Activated CD8-positive, alpha-beta T cell treated with anti-CD3 and anti-CD28 coated beads for 36 hours (primary cell): ENCODE results near the gene NEK7. TPM values are rescaled to one million over a fixed set of nuclear protein-coding genes. Genes with fewer than 3 reads are reported as not detected.
"Not testable (repeated sequence)": the region's sequence is repeated elsewhere in the genome, so short reads cannot be mapped to it uniquely, and the experiment has no call there.

Experiments
- ATAC-seq: fragments of 200-7000 bp; cut with Tn5 transposase; one replicate; pipeline ENCODE4 v1.10.0; 2021; ENCODE audit warnings: mild to moderate bottlenecking, moderate library complexity
- CTCF ChIA-PET: fragments of 350-600 bp; sonication (Branson Sonifier 250); formaldehyde crosslinking; loops from one replicate; lab custom pipeline; 2021; ENCODE audit warnings: antibody characterized with exemption; lab: Charles Lee
- POLR2A ChIA-PET: fragments of 350-600 bp; sonication (Branson Sonifier 250); formaldehyde crosslinking; loops from one replicate; lab custom pipeline; 2021; ENCODE audit warnings: antibody characterized with exemption; lab: Charles Lee
- DNase-seq: peaks from one replicate; pipeline ENCODE4 v3.0.0-alpha.2; 2020
- H3K27ac Mint-ChIP-seq: one replicate; pipeline ENCODE4 v1.8.0; 2021; ENCODE audit warnings: mild to moderate bottlenecking, mixed read lengths
- H3K27me3 Mint-ChIP-seq: one replicate; pipeline ENCODE4 v1.8.0; 2021; ENCODE audit warnings: mixed read lengths
- H3K36me3 Mint-ChIP-seq: one replicate; pipeline ENCODE4 v1.8.0; 2021; ENCODE audit warnings: low read depth, mixed read lengths
- H3K4me1 Mint-ChIP-seq: one replicate; pipeline ENCODE4 v1.8.0; 2021; ENCODE audit warnings: low read depth, mixed read lengths
- H3K4me3 Mint-ChIP-seq: one replicate; pipeline ENCODE4 v1.8.0; 2021; ENCODE audit warnings: mild to moderate bottlenecking, moderate library complexity, mixed read lengths
- H3K9me3 Mint-ChIP-seq: one replicate; pipeline ENCODE4 v1.8.0; 2021; ENCODE audit warnings: mixed read lengths
- intact Hi-C: fragments of 100-400 bp; cut with micrococcal nuclease; formaldehyde crosslinking; loops from one replicate; pipeline ENCODE4 v1.10.0; 2022
- total RNA-seq, 2 experiments: library from RNA; stranded (reverse); gene quantifications; one replicate each; pipeline ENCODE4 v1.2.3, GENCODE V29; 2021
- TF ChIP-seq, protein P1 (sequence below): fragments of 200-600 bp; IDR thresholded peaks from one replicate; pipeline ENCODE4 v1.8.0; 2022; ENCODE audit warnings: antibody characterized with exemption, mild to moderate bottlenecking

Gene NEK7
- total RNA-seq, 2 experiments from 2014 or later, result 71.4 to 76.4 TPM

GRCh38 chr1:198300451-198300850 is 143.7 kb downstream of the NEK7 start:
- H3K4me1 Mint-ChIP-seq, result peaks cover 11% of the 10 kb centered on the region
- DNase-seq (no peak), ATAC-seq (no peak)
- ChIA-PET CTCF (no interaction called here), POLR2A (no interaction called here)
- H3K4me3 Mint-ChIP-seq, result no peak overlapping the region
- no peaks in the 10 kb centered on the region for H3K9me3 Mint-ChIP-seq
- no peak overlapping the region for H3K27ac Mint-ChIP-seq
- H3K36me3 Mint-ChIP-seq, result peaks cover 26% of the 10 kb centered on the region
- no peaks in the 10 kb centered on the region for H3K27me3 Mint-ChIP-seq
- TF ChIP-seq, protein P1, sequence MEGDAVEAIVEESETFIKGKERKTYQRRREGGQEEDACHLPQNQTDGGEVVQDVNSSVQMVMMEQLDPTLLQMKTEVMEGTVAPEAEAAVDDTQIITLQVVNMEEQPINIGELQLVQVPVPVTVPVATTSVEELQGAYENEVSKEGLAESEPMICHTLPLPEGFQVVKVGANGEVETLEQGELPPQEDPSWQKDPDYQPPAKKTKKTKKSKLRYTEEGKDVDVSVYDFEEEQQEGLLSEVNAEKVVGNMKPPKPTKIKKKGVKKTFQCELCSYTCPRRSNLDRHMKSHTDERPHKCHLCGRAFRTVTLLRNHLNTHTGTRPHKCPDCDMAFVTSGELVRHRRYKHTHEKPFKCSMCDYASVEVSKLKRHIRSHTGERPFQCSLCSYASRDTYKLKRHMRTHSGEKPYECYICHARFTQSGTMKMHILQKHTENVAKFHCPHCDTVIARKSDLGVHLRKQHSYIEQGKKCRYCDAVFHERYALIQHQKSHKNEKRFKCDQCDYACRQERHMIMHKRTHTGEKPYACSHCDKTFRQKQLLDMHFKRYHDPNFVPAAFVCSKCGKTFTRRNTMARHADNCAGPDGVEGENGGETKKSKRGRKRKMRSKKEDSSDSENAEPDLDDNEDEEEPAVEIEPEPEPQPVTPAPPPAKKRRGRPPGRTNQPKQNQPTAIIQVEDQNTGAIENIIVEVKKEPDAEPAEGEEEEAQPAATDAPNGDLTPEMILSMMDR, result no peak
- intact Hi-C loops, result no loop called here

- intact Hi-C loops, result no loop called here
- Mint-ChIP-seq H3K9me3 (peaks cover 2% of the 10 kb centered on the region), H3K4me1 (peaks cover 5% of the 10 kb centered on the region), H3K27me3 (no peaks in the 10 kb centered on the region), H3K36me3 (peaks cover 24% of the 10 kb centered on the region), H3K27ac (no peak overlapping the region), H3K4me3 (no peak overlapping the region)
- no peak for DNase-seq
- ChIA-PET POLR2A (no interaction called here), CTCF (interaction anchor here (0.7 kb wide), 1 partner anchor 17 kb away, joined by 4 read pairs; no protein-coding TSS in a partner anchor)
- ATAC-seq, result no peak
- TF ChIP-seq, protein P1, result no peak
Measured at GRCh38 chr1:198304431-198304830, 147.6 kb downstream of the NEK7 start.

DNA sequence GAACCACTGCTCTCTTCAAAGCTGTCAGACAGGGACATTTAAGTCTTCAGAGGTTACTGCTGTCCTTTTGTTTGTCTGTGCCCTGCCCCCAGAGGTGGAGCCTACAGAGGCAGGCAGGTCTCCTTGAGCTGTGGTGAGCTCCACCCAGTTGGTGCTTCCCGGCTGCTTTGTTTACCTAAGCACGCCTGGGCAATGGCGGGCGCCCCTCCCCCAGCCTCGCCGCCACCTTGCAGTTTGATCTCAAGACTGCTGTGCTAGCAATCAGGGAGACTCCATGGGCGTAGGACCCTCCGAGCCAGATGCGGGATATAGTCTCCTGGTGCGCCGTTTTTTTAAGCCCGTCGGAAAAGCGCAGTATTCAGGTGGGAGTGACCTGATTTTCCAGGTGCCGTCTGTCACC is 158.0 kb downstream of the NEK7 start:
- H3K9me3 Mint-ChIP-seq, intact Hi-C loops, POLR2A ChIA-PET, CTCF ChIA-PET, H3K4me3 Mint-ChIP-seq, H3K27ac Mint-ChIP-seq, ATAC-seq, DNase-seq, H3K27me3 Mint-ChIP-seq, H3K4me1 Mint-ChIP-seq: not testable (repeated sequence)
- peaks cover 39% of the 10 kb centered on the region for H3K36me3 Mint-ChIP-seq

DNA sequence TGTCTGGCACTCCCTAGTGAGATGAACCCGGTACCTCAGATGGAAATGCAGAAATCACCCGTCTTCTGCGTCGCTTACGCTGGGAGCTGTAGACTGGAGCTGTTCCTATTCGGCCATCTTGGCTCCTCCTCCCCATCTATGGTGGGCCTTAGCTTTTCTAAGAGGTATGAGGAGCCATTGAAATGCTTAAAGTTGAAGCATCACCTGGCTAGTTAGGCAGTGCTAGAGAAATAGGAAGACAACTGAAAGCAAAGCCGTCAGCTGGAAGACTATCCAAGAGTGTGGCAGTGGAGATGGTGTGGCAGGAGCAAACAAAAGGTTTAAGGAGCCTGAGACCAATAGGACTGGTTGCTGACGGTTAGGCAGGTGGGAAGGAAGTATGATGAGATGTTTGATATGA is 158.5 kb downstream of the NEK7 start:
- POLR2A ChIA-PET, CTCF ChIA-PET, DNase-seq, H3K4me1 Mint-ChIP-seq, H3K27ac Mint-ChIP-seq, intact Hi-C loops, H3K27me3 Mint-ChIP-seq, H3K4me3 Mint-ChIP-seq, H3K9me3 Mint-ChIP-seq, ATAC-seq: not testable (repeated sequence)
- peaks cover 35% of the 10 kb centered on the region for H3K36me3 Mint-ChIP-seq

- Mint-ChIP-seq H3K4me3 (no peak overlapping the region), H3K9me3 (no peaks in the 10 kb centered on the region), H3K27ac (no peak overlapping the region), H3K36me3 (peaks cover 37% of the 10 kb centered on the region), H3K27me3 (no peaks in the 10 kb centered on the region), H3K4me1 (peaks cover 9% of the 10 kb centered on the region)
- TF ChIP-seq, protein P1, result no peak
- intact Hi-C loops, result no loop called here
- DNase-seq, result no peak
- ChIA-PET POLR2A (no interaction called here), CTCF (no interaction called here)
- no peak for ATAC-seq
Measured at GRCh38 chr1:198316546-198317100, 159.8 kb downstream of the NEK7 start.

DNA sequence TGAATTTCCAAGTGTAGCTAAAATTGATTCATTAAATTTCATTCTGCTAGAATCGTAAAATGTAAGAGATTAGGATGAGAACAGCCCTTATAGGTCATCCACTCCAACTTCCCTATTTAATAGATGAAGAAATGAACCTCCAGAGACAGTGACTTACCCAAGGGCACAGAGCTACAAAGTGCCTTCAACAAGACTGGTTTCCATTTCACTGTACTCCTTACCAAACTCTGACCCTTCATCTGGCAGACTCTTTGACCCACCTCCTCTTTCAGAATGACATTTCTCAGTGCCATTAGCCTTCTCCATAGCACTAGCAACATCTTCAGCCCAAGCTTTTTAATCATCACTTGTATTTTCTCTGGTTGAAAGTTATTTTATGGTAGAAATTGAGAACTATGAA is 161.3 kb downstream of the NEK7 start:
- no peak for DNase-seq
- Mint-ChIP-seq H3K27me3 (no peaks in the 10 kb centered on the region), H3K27ac (no peak overlapping the region), H3K9me3 (no peaks in the 10 kb centered on the region), H3K4me3 (no peak overlapping the region), H3K36me3 (peaks cover 32% of the 10 kb centered on the region), H3K4me1 (peaks cover 9% of the 10 kb centered on the region)
- intact Hi-C loops, result no loop called here
- CTCF ChIA-PET, result no interaction called here
- TF ChIP-seq, protein P1, result no peak
- ATAC-seq, result no peak
- POLR2A ChIA-PET, result interaction anchor here (0.5 kb wide), 1 partner anchor 8 kb away, joined by 3 read pairs; no protein-coding TSS in a partner anchor
